Measurements from ENCODE around the gene DPEP2. TPM values are rescaled to one million over a fixed set of nuclear protein-coding genes. Genes with fewer than 3 reads are reported as not detected.

The DPEP2 gene
- total and polyA plus RNA-seq, 10 of the 15 experiments (the other 5 are each of a cell fraction or from before 2014, with no cell fraction given) = 0.04 to 4.0 (median 2.1) TPM

DNA sequence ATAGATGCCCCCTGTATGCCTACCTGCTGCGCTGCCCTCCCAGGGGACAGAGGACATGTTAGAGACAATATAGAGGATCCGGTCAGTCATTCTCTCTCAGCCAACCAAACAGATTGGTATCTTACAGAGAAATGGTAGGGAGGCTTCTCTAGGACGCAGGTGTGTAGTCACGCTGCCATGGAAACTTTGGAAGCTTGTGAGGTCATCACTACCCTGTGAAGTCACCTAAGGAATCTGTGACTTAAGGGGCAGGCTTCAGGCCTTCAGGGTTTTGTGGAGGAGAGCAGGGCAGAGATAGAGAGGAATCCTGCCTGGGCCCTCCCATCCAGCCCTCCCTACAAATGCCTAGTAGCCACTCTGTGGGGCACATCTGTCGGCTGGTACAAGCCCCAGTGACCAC is 16.4 kb upstream of the DPEP2 start, which contains the start of gene DPEP2NB:
DPEP2NB (minus strand) TSS at position 231 of the 400 bp plus-strand sequence; CDS start at position 90, 141 bp downstream.
- Histone ChIP-seq H3K27me3 (replicated peaks in 1 of 2; ENCODE audit: control insufficient read depth in 2 of 2, insufficient read depth in 2 of 2, low read length in 1 of 2) (no peaks in the 10 kb centered on the region), H3K9ac (ENCODE audit: control insufficient read depth, insufficient read depth, low read length) (no peak within 1 kb of the TSS), H3K4me3 (no peak within 1 kb of the TSS), H2AFZ (ENCODE audit: control insufficient read depth, low read depth, low read length) (no peak within 1 kb of the TSS), H3K27ac (ENCODE audit: control insufficient read depth, insufficient read depth) (no peak within 1 kb of the TSS), H3K4me1 (ENCODE audit: control insufficient read depth, insufficient read depth, low read length) (no peaks in the 10 kb centered on the region), H3K36me3 (ENCODE audit: control insufficient read depth in 2 of 2, insufficient read depth in 2 of 2, low read length in 1 of 2) (no peaks in the 10 kb centered on the region), H4K20me1 (ENCODE audit: control insufficient read depth, insufficient read depth) (no peaks in the 10 kb centered on the region), H3K79me2 (ENCODE audit: control insufficient read depth, insufficient read depth, low read length) (no peaks in the 10 kb centered on the region), H3K9me3 (replicated peaks; ENCODE audit: control insufficient read depth, insufficient read depth, low read length) (no peaks in the 10 kb centered on the region), H3K4me2 (ENCODE audit: control insufficient read depth, insufficient read depth) (no peak within 1 kb of the TSS)
- FAIRE-seq (no peak), DNase-seq (ENCODE audit: low read depth, low spot score) (no peak), ATAC-seq (no peak)
- BruUV-seq (replicated peaks) = no TSS peak
- CTCF ChIA-PET = interaction anchor here (2.4 kb wide), 1 partner anchor 25 kb away, joined by 9 read pairs; no protein-coding TSS in a partner anchor
- RAD21 ChIA-PET (ENCODE audit: unreplicated experiment) = interaction anchor here (1.0 kb wide), 1 partner anchor 14 kb away, joined by 5 read pairs; no protein-coding TSS in a partner anchor
- SMC1A ChIA-PET (ENCODE audit: uncharacterized antibody, unreplicated experiment) = interaction anchor here (0.9 to 1.1 kb wide), 3 partner anchors 10 to 21 kb away, joined by 3 to 4 read pairs (median 3); no protein-coding TSS in a partner anchor
- intact Hi-C loops (cut with micrococcal nuclease; ENCODE audit: unreplicated experiment) = no loop called here
- WGBS (ENCODE audit: insufficient coverage, insufficient replicate concordance, low lambda C conversion rate, missing lambda C conversion rate) = 54% methylated on average over 5 of the region's 5 CpGs
- in situ Hi-C loops (cut with MboI) = no loop called here
- TF ChIP-seq EGR1 (IDR thresholded peaks at IDR 0.05; ENCODE audit: borderline replicate concordance in 1 of 2, low read depth in 2 of 2, low read length in 2 of 2) (no peak), LARP7 (IDR thresholded peaks at IDR 0.05) (no peak), SPI1 (IDR thresholded peaks at IDR 0.05; ENCODE audit: borderline replicate concordance, insufficient read depth, low read depth, low read length) (no peak), PML (IDR thresholded peaks at IDR 0.05; ENCODE audit: low read length) (no peak), HDAC6 (IDR thresholded peaks at IDR 0.05; ENCODE audit: unreplicated experiment) (no peak), SMAD1 (IDR thresholded peaks at IDR 0.05; ENCODE audit: low read depth, partially characterized antibody) (no peak), CHD2 (IDR thresholded peaks at IDR 0.05; ENCODE audit: borderline replicate concordance, low read depth, low read length) (no peak), CHD4 (IDR thresholded peaks at IDR 0.05) (no peak), ZNF24 (IDR thresholded peaks at IDR 0.05) (no peak)
- TF ChIP-seq, protein P1, sequence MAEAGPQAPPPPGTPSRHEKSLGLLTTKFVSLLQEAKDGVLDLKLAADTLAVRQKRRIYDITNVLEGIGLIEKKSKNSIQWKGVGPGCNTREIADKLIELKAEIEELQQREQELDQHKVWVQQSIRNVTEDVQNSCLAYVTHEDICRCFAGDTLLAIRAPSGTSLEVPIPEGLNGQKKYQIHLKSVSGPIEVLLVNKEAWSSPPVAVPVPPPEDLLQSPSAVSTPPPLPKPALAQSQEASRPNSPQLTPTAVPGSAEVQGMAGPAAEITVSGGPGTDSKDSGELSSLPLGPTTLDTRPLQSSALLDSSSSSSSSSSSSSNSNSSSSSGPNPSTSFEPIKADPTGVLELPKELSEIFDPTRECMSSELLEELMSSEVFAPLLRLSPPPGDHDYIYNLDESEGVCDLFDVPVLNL (IDR thresholded peaks at IDR 0.05; ENCODE audit: low read depth, low read length) = no peak
- TF ChIP-seq, protein P2, sequence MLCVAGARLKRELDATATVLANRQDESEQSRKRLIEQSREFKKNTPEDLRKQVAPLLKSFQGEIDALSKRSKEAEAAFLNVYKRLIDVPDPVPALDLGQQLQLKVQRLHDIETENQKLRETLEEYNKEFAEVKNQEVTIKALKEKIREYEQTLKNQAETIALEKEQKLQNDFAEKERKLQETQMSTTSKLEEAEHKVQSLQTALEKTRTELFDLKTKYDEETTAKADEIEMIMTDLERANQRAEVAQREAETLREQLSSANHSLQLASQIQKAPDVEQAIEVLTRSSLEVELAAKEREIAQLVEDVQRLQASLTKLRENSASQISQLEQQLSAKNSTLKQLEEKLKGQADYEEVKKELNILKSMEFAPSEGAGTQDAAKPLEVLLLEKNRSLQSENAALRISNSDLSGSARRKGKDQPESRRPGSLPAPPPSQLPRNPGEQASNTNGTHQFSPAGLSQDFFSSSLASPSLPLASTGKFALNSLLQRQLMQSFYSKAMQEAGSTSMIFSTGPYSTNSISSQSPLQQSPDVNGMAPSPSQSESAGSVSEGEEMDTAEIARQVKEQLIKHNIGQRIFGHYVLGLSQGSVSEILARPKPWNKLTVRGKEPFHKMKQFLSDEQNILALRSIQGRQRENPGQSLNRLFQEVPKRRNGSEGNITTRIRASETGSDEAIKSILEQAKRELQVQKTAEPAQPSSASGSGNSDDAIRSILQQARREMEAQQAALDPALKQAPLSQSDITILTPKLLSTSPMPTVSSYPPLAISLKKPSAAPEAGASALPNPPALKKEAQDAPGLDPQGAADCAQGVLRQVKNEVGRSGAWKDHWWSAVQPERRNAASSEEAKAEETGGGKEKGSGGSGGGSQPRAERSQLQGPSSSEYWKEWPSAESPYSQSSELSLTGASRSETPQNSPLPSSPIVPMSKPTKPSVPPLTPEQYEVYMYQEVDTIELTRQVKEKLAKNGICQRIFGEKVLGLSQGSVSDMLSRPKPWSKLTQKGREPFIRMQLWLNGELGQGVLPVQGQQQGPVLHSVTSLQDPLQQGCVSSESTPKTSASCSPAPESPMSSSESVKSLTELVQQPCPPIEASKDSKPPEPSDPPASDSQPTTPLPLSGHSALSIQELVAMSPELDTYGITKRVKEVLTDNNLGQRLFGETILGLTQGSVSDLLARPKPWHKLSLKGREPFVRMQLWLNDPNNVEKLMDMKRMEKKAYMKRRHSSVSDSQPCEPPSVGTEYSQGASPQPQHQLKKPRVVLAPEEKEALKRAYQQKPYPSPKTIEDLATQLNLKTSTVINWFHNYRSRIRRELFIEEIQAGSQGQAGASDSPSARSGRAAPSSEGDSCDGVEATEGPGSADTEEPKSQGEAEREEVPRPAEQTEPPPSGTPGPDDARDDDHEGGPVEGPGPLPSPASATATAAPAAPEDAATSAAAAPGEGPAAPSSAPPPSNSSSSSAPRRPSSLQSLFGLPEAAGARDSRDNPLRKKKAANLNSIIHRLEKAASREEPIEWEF (IDR thresholded peaks at IDR 0.05; ENCODE audit: insufficient replicate concordance, low read depth, low read length) = no peak
- POLR2A ChIA-PET = interaction anchor here (0.5 to 0.7 kb wide), 2 partner anchors 60 to 222 kb away, joined by 3 to 8 read pairs; no protein-coding TSS in a partner anchor

Measured in GM12878 (cell line).